GM12865 (cell line): ENCODE measurements around the gene CTLA4.

Experiments used
- DNase-seq: peaks from one replicate; pipeline ENCODE4 v3.0.0; 2010; ENCODE audit warnings: low read depth
- H3K4me3 ChIP-seq: 2 replicates; pipeline ENCODE4 v1.5.1; 2011; ENCODE audit warnings: mild to moderate bottlenecking, low read depth, low read length, control low read depth
- TF ChIP-seq, protein P1 (sequence below): IDR thresholded peaks from 2 replicates; pipeline ENCODE4 v1.5.1; 2011; ENCODE audit warnings: low read length, control low read depth, low read depth, inconsistent platforms; ENCODE audit not compliant: insufficient read depth; ENCODE audit errors: missing control alignments

CTLA4 gene

DNA sequence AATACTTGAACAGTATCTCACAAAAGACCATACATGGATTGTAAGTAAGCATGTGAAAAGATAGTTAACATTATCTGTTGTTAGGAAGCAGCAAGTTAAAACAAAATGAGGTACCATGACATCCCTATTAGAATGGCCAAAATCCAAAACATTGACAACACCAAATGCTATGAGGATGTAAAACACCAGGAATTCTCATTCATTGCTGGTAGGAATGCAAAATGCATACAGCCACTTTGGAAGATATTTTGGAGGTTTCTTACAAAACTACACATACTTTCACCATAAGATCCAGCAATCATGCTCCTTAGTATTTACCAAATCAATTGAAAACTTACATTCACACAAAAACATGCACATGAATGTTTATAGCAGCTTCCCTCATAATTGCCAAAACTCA, 38.1 kb downstream of the CTLA4 start:
- no peak overlapping the region for H3K4me3 ChIP-seq
- no peak for DNase-seq

DNA sequence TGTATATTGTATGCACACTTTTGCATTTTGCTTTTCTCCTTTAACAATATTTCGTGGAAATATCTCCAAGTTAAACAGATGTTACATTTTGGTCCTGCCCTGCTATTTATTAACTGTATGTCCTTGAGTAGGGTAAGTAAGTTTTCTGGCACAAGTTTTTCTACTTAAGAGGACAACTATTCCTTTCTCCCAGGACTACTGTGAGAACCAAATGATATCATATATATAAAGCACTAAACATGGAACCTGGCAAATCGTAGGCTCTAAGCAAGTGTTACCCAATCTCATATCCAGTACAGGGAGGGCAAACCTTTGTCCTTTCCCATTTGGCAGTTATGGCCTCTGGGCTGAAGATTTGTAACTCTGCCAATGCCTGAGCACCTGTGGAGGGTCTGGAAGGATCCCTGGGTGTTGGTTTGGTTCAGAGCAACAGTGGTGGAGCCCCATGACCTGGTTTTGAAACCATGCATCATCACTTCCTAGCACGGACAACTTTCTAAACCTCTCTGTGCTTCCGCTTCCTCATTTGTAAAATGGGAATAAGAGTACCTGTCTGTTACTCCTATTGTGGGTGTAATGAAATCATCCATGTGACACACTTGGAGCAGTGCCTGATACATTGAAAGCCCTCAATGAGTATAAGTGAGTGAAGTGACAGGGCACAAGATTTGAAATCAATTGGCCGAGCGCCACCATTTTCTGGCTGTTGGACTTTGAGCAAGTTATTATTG, 40.7 kb downstream of the CTLA4 start:
- no peak for DNase-seq
- H3K4me3 ChIP-seq: no peak overlapping the region
- TF ChIP-seq, protein P1, sequence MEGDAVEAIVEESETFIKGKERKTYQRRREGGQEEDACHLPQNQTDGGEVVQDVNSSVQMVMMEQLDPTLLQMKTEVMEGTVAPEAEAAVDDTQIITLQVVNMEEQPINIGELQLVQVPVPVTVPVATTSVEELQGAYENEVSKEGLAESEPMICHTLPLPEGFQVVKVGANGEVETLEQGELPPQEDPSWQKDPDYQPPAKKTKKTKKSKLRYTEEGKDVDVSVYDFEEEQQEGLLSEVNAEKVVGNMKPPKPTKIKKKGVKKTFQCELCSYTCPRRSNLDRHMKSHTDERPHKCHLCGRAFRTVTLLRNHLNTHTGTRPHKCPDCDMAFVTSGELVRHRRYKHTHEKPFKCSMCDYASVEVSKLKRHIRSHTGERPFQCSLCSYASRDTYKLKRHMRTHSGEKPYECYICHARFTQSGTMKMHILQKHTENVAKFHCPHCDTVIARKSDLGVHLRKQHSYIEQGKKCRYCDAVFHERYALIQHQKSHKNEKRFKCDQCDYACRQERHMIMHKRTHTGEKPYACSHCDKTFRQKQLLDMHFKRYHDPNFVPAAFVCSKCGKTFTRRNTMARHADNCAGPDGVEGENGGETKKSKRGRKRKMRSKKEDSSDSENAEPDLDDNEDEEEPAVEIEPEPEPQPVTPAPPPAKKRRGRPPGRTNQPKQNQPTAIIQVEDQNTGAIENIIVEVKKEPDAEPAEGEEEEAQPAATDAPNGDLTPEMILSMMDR: no peak

More for the DNA sequence above, 38.1 kb downstream of the CTLA4 start:
- TF ChIP-seq, protein P1: no peak

DNA sequence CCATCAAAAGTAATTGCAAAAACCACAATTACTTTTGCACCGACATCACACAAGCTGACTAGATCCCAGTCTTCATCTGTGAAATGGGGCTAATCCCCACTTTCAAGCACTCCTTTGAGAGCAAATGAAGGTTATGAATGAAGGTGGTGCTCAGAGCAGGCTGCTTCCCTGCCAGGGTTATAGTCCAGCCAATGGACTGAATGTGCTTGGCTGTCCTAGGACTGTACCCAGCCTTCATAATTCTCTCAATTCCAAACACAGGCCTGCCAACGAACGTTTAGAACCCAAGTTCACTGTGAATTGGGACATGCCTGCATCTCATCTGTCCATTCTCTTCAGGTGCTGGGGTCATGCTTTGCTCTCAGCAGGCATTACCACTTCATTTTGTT, 41.2 kb downstream of the CTLA4 start:
- no peak overlapping the region for H3K4me3 ChIP-seq
- TF ChIP-seq, protein P1: no peak
- no peak for DNase-seq

DNA sequence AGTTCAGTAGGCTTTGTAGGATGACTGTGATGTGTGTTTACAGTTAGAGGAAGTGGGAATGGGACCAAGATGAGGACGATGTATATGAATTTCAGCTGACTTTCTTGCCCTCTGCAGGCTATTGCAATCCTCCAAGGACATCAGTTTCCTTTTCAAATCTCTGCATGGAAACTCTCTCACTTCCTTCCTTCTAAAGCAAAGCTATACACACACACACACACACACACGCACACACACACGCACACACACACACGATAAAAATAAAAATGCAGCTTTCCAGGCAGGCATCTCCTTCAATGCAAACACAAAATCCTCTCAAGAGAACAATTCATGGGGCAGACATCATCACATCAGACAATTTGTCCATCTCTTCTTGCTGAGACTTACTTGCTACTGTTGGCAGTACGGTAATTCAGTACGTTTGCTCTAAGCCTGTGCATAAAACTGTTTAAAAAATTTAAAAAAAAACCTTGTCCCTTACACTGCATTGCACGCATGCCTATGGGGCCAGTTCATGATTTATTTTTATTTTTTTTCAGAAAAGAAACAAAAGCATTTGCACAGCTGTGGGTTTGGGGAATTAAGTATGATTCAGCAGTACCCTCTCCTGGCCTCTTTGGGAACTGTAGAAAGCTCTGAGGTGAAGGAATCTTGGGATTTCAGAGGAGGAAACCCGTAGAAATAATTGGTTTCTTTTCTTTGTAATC, 41.8 kb downstream of the CTLA4 start:
- TF ChIP-seq, protein P1: peak; percentile 36
- peak; percentile 10 for DNase-seq
- no peak overlapping the region for H3K4me3 ChIP-seq

DNA sequence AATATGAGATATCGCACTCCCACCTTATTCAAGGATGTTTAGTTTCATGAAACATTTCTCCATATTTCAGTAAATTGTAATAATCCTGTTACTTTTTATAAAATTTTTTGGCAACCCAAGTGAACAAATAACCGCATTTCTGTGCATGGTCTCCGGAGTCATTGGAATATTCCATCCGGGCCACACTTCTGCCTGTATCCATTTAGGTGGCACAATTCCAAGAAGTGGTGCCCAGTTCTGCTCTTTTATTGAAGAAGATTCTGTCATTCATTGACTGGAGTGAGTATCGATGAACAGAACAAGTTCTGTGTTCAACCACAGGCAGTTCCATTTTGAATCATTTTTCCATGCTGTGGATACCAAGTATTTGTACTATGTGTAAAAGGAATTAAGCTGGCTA, 42.4 kb downstream of the CTLA4 start:
- TF ChIP-seq, protein P1: no peak
- H3K4me3 ChIP-seq: no peak overlapping the region
- DNase-seq: no peak

DNA sequence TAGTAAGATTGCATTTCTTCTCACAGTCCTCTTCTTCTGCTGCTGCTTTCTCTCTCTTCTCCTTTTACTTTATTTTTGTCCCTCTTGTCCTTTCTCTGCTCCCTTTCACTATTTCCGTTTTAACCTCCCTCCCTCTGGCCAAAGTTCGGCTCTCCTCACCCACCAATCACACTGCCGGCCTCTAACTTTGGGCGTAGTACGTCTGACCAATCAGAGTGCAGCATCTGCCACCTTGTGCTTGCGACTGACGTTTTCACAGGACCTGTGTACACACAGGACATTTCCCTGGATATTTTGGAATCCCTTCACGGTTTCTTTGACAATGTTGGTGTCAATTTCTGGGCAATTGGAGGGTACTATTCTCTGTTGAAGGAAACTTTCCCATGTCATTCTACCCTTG, 46.4 kb downstream of the CTLA4 start:
- H3K4me3 ChIP-seq: no peak overlapping the region
- DNase-seq: no peak
- TF ChIP-seq, protein P1: no peak

DNA sequence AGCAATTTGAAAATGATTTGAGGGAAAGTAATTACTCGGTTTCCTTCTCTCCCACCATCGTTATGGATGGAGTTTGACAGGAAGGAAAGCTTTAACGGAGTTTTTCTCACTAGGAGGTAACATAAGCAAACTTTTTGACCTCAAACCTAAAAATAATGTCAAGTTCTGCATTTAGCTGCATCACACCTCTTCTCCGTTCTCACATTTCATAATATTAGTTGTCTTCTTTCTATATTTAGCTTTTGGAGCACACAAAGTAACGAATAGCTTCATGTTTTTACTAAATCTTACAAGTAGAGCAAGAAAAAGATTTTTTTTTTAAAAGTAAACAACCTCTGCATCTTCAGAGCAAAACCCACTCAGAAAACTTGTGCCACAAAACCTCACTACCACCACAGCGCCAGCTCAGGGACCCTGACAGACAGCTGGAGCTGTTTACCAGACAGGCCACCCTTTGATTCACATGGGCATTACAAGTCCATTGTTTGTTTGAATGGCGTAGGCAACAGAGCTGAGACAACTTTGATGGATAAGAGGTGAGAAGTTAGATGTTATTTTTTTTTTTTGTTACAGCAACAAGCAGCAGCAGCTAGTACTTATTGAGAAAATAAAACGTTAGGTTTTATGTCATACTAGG, 47.1 kb downstream of the CTLA4 start:
- TF ChIP-seq, protein P1: no peak
- no peak overlapping the region for H3K4me3 ChIP-seq
- DNase-seq: peak; percentile 14
